CD14-positive monocyte (primary cell): ENCODE measurements around the gene PAQR8. TPM values are rescaled to one million over a fixed set of nuclear protein-coding genes. Genes with fewer than 3 reads are reported as not detected.

Experiments used
- DNase-seq, 3 donors: peaks; one replicate each; pipeline ENCODE4 v3.0.0-alpha.2; 2011 to 2022
- H2AFZ ChIP-seq: 2 replicates; pipeline ENCODE4 v1.6.0; 2012; ENCODE audit warnings: mild to moderate bottlenecking, low read depth, low read length, inconsistent platforms; ENCODE audit not compliant: insufficient read depth, poor library complexity, severe bottlenecking
- H3K27ac ChIP-seq, 2 donors: 1 replicate in 1 of 2; 2 replicates in 1 of 2; pipeline ENCODE4 v1.5.1; 2012 to 2013; ENCODE audit warnings: low read length in 2 of 2, control low read depth in 1 of 2, inconsistent platforms in 1 of 2, low read depth in 1 of 2, mild to moderate bottlenecking in 1 of 2
- H3K27me3 ChIP-seq, 2 donors: one replicate each; pipeline versions ENCODE4 v1.6.0 to v1.6.1; 2011 to 2013; ENCODE audit warnings: low read length in 2 of 2; ENCODE audit not compliant: control insufficient read depth in 2 of 2, insufficient read depth in 2 of 2
- H3K36me3 ChIP-seq, 2 donors: replicated peaks in 1 of 2; 1 replicate in 1 of 2; 2 replicates in 1 of 2; pipeline versions ENCODE4 v1.5.1 to v1.6.1; 2012 to 2013; ENCODE audit warnings: low read length in 2 of 2, control low read depth in 1 of 2, inconsistent platforms in 1 of 2, mild to moderate bottlenecking in 1 of 2; ENCODE audit not compliant: insufficient read depth in 2 of 2, control insufficient read depth in 1 of 2
- H3K4me1 ChIP-seq, 2 donors: 1 replicate in 1 of 2; 2 replicates in 1 of 2; pipeline versions ENCODE4 v1.5.1 to v1.6.1; 2012 to 2013; ENCODE audit warnings: low read length in 2 of 2, control low read depth in 1 of 2, inconsistent platforms in 1 of 2, mild to moderate bottlenecking in 1 of 2, moderate library complexity in 1 of 2; ENCODE audit not compliant: insufficient read depth in 2 of 2, control insufficient read depth in 1 of 2
- H3K4me2 ChIP-seq: replicated peaks from 2 replicates; pipeline ENCODE3; 2012; ENCODE audit warnings: low read length, moderate library complexity, mild to moderate bottlenecking; ENCODE audit not compliant: poor library complexity, severe bottlenecking; ENCODE audit errors: extremely low read depth
- H3K4me3 ChIP-seq, 3 experiments: fragments of 200-600 bp in 1 of 3; sonication (generic) in 1 of 3; replicated peaks in 1 of 3; 1 replicate in 2 of 3; 2 replicates in 1 of 3; pipeline ENCODE4 v1.5.1; 2011 to 2013; ENCODE audit warnings: low read length in 3 of 3, mild to moderate bottlenecking in 3 of 3, control low read depth in 2 of 3, low read depth in 2 of 3, inconsistent platforms in 1 of 3, moderate library complexity in 1 of 3
- H3K79me2 ChIP-seq: 2 replicates; pipeline ENCODE4 v1.6.0; 2012; ENCODE audit warnings: mild to moderate bottlenecking, control low read depth, inconsistent platforms, low read length, moderate library complexity; ENCODE audit not compliant: insufficient read depth
- H3K9ac ChIP-seq: 2 replicates; pipeline ENCODE4 v1.6.0; 2017; ENCODE audit warnings: low read length, mild to moderate bottlenecking; ENCODE audit not compliant: insufficient read depth, poor library complexity, severe bottlenecking
- H3K9me3 ChIP-seq, 2 donors: replicated peaks in 1 of 2; 1 replicate in 1 of 2; 2 replicates in 1 of 2; pipeline versions ENCODE4 v1.5.1 to v1.6.1; 2012 to 2013; ENCODE audit warnings: low read length in 2 of 2, control low read depth in 1 of 2; ENCODE audit not compliant: control insufficient read depth in 1 of 2, insufficient read depth in 1 of 2
- H4K20me1 ChIP-seq: 2 replicates; pipeline ENCODE4 v1.6.0; 2012; ENCODE audit warnings: mild to moderate bottlenecking, low read length, control low read depth, moderate library complexity; ENCODE audit not compliant: insufficient read depth
- H3K27ac Mint-ChIP-seq, 7 donors: one replicate each; pipeline ENCODE4 v1.8.0; 2020; ENCODE audit warnings: mild to moderate bottlenecking in 7 of 7, mixed read lengths in 7 of 7, moderate library complexity in 6 of 7, inconsistent platforms in 2 of 7
- H3K27me3 Mint-ChIP-seq, 3 donors: one replicate each; pipeline ENCODE4 v1.8.0; 2021 to 2022; ENCODE audit warnings: low read depth in 3 of 3, mild to moderate bottlenecking in 3 of 3, mixed read lengths in 3 of 3, moderate library complexity in 3 of 3, inconsistent platforms in 1 of 3
- H3K36me3 Mint-ChIP-seq, 2 donors: one replicate each; pipeline ENCODE4 v1.8.0; 2020; ENCODE audit warnings: mixed read lengths in 2 of 2, inconsistent platforms in 1 of 2, mild to moderate bottlenecking in 1 of 2
- H3K4me1 Mint-ChIP-seq: one replicate; pipeline ENCODE4 v1.8.0; 2020; ENCODE audit warnings: mild to moderate bottlenecking, mixed read lengths
- H3K4me3 Mint-ChIP-seq, 2 donors: one replicate each; pipeline ENCODE4 v1.8.0; 2020; ENCODE audit warnings: mild to moderate bottlenecking in 2 of 2, mixed read lengths in 2 of 2, moderate library complexity in 1 of 2
- H3K9me3 Mint-ChIP-seq, 7 donors: one replicate each; pipeline ENCODE4 v1.8.0; 2020 to 2022; ENCODE audit warnings: mixed read lengths in 7 of 7, mild to moderate bottlenecking in 6 of 7, moderate library complexity in 6 of 7, inconsistent platforms in 2 of 7
- CTCF ChIP-seq: fragments of 200-600 bp; IDR thresholded peaks from one replicate; pipeline ENCODE4 v1.8.0; 2022; ENCODE audit warnings: antibody characterized with exemption, mild to moderate bottlenecking
- WGBS: methylation state at CpG from one replicate; pipeline ENCODE4 v1.1.5; 2013; ENCODE audit warnings: missing lambda C conversion rate; ENCODE audit not compliant: insufficient coverage; 5-methylcytosine and 5-hydroxymethylcytosine counted together
- intact Hi-C, 2 donors: fragments of 100-400 bp; cut with micrococcal nuclease; formaldehyde crosslinking; loops; one replicate each; pipeline versions ENCODE4 v1.15.0 to v1.15.1; 2023
- polyA plus RNA-seq, 3 donors: library from polyadenylated mRNA; depleted of rRNA in 1 of 3; unstranded in 2 of 3; stranded (reverse) in 1 of 3; fragments of 300-500 nt in 2 of 3; fragments of >200 nt in 1 of 3; fragmentation: Illumina TruSeq in 2 of 3; gene quantifications; 1 replicate in 2 of 3; 2 replicates in 1 of 3; pipeline ENCODE4 v1.2.3, GENCODE V29; 2012 to 2021

Gene PAQR8
- polyA plus RNA-seq, 3 donors, result 2.4 to 17.4 (median 6.8) TPM

GRCh38 chr6:52400313-52401041, 38.5 kb downstream of the PAQR8 start:
- Mint-ChIP-seq H3K4me3 (no peak overlapping the region), H3K27me3 (no peaks in the 10 kb centered on the region), H3K4me1 (peaks cover 13% of the 10 kb centered on the region), H3K36me3 (peaks cover 24 to 25% of the 10 kb centered on the region in 2 donors), H3K9me3 (peaks cover 0 to 7% (median 0%) of the 10 kb centered on the region in 7 donors), H3K27ac (peak overlapping the region in 1 of 7 donors; percentile 10)
- H2AFZ ChIP-seq, result no peak overlapping the region
- H4K20me1 ChIP-seq, result peaks cover 4% of the 10 kb centered on the region
- no peak for TF ChIP-seq CTCF
- 88% methylated on average over 1 of the region's 2 CpGs for WGBS
- H3K4me1 ChIP-seq, result peaks cover 0 to 3% of the 10 kb centered on the region in 2 donors
- intact Hi-C loops, result no loop called here
- H3K79me2 ChIP-seq, result no peaks in the 10 kb centered on the region
- no peaks in the 10 kb centered on the region for H3K9me3 ChIP-seq
- no peak for DNase-seq
- H3K27me3 ChIP-seq, result no peaks in the 10 kb centered on the region
- no peak overlapping the region for H3K9ac ChIP-seq
- H3K27ac ChIP-seq, result no peak overlapping the region
- peaks cover 19 to 29% of the 10 kb centered on the region in 2 donors for H3K36me3 ChIP-seq
- H3K4me2 ChIP-seq, result no peak overlapping the region
- H3K4me3 ChIP-seq, result no peak overlapping the region

GRCh38 chr6:52403086-52403485, 41.1 kb downstream of the PAQR8 start:
- Histone ChIP-seq H4K20me1 (peaks cover 4% of the 10 kb centered on the region), H2AFZ (no peak overlapping the region), H3K4me1 (no peaks in the 10 kb centered on the region), H3K4me2 (no peak overlapping the region), H3K27ac (no peak overlapping the region), H3K9me3 (no peaks in the 10 kb centered on the region), H3K9ac (no peak overlapping the region), H3K4me3 (no peak overlapping the region), H3K36me3 (peaks cover 19 to 31% of the 10 kb centered on the region in 2 donors), H3K27me3 (no peaks in the 10 kb centered on the region), H3K79me2 (no peaks in the 10 kb centered on the region)
- Mint-ChIP-seq H3K4me1 (peaks cover 3% of the 10 kb centered on the region), H3K27me3 (no peaks in the 10 kb centered on the region), H3K36me3 (peaks cover 26 to 34% of the 10 kb centered on the region in 2 donors), H3K27ac (no peak overlapping the region), H3K9me3 (peaks cover 0 to 7% (median 0%) of the 10 kb centered on the region in 7 donors), H3K4me3 (no peak overlapping the region)
- WGBS, result over 99% methylated on average over 26 of the region's 26 CpGs
- DNase-seq, result no peak
- intact Hi-C loops, result no loop called here
- TF ChIP-seq CTCF, result no peak
